ENCODE measurements around the gene AP1M1.

- TF ChIP-seq, protein P1, sequence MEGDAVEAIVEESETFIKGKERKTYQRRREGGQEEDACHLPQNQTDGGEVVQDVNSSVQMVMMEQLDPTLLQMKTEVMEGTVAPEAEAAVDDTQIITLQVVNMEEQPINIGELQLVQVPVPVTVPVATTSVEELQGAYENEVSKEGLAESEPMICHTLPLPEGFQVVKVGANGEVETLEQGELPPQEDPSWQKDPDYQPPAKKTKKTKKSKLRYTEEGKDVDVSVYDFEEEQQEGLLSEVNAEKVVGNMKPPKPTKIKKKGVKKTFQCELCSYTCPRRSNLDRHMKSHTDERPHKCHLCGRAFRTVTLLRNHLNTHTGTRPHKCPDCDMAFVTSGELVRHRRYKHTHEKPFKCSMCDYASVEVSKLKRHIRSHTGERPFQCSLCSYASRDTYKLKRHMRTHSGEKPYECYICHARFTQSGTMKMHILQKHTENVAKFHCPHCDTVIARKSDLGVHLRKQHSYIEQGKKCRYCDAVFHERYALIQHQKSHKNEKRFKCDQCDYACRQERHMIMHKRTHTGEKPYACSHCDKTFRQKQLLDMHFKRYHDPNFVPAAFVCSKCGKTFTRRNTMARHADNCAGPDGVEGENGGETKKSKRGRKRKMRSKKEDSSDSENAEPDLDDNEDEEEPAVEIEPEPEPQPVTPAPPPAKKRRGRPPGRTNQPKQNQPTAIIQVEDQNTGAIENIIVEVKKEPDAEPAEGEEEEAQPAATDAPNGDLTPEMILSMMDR (IDR thresholded peaks at IDR 0.05; ENCODE audit: insufficient read depth, low read length, poor library complexity, severe bottlenecking) = no peak
- TF ChIP-seq EZH2phosphoT487 (conservative IDR thresholded peaks at IDR 0.05; ENCODE audit: low read length) = no peak
Measured at GRCh38 chr19:16205205-16206045, 7.7 kb downstream of the AP1M1 start.

Data from SU-DHL-6 (cell line).